ENCODE results near the gene NDUFA11. TPM values are rescaled to one million over a fixed set of nuclear protein-coding genes. Genes with fewer than 3 reads are reported as not detected.

NDUFA11 gene
- total and polyA plus RNA-seq, 2 of the 13 experiments (the other 11 are each of a cell fraction or from before 2014, with no cell fraction given) = 286 to 378 TPM

DNA sequence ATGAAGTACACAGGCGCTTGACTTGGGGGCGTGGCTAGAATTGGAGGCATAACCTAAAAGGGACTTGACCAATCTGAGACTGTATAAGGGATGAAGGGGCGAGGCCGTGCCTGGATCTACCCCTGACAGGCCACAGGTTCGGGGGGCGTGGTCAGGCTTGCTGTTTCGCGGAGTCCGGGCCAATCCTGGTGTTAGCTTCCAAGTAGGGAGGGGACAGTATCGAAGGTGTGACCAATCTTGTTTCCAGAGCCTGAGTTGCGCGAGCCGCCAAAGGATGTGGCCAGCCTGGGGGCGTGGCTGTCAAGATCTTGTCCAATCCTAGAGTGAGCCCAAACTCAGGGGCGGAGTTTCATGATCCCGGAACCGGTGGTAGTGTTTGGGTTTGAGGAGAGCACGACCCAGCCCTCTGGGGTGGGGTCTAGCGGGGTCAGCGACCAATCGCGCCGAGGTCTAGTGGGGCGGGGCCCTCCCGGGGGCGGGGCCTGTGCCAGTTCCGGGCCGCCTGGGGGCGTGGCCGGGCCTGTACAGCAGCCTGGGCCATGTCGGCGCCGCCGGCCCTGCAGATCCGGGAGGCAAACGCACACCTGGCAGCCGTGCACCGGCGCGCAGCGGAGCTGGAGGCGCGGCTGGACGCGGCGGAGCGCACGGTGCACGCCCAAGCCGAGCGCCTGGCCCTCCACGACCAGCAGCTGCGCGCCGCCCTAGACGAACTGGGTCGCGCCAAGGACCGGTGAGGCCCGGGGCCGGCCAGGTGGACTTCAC lies 943 bp upstream of the NDUFA11 start, which contains the start of gene VMAC (continued):
- TF ChIP-seq ZNF773 (CRISPR knock-in tag; IDR thresholded peaks at IDR 0.05; ENCODE audit: borderline replicate concordance) (no peak), THAP11 (CRISPR knock-in tag; IDR thresholded peaks at IDR 0.05) (peak; percentile 57), HOXA3 (CRISPR knock-in tag; IDR thresholded peaks at IDR 0.05) (peak; percentile 55), SPEN (CRISPR knock-in tag; IDR thresholded peaks at IDR 0.05; ENCODE audit: low read depth) (peak; percentile 77), ZFP36 (IDR thresholded peaks at IDR 0.05; ENCODE audit: borderline replicate concordance, low read depth, low read length, partially characterized antibody) (no peak), ZFY (CRISPR knock-in tag; IDR thresholded peaks at IDR 0.05) (peak; percentile 96), MAZ (IDR thresholded peaks at IDR 0.05; ENCODE audit: borderline replicate concordance, low read depth, low read length) (no peak), MAZ (CRISPR knock-in tag; IDR thresholded peaks at IDR 0.05; ENCODE audit: low read depth) (peak; percentile 79), RXRB (CRISPR knock-in tag; IDR thresholded peaks at IDR 0.05; ENCODE audit: borderline replicate concordance) (peak; percentile 24; the same call in 1 of the 2 replicates), ZNF670 (CRISPR knock-in tag; IDR thresholded peaks at IDR 0.05; ENCODE audit: borderline replicate concordance) (no peak), ZNF138 (CRISPR knock-in tag; IDR thresholded peaks at IDR 0.05; ENCODE audit: low read depth) (peak; percentile 66; the same call in 1 of the 2 replicates), RAD21 (CRISPR knock-in tag; IDR thresholded peaks at IDR 0.05) (peak; percentile 71), TARDBP (CRISPR knock-in tag; IDR thresholded peaks at IDR 0.05) (0 out of 2 replicates have a peak, but pooled peaks have one; percentile 35), MTF2 (CRISPR knock-in tag; IDR thresholded peaks at IDR 0.05; ENCODE audit: borderline replicate concordance) (no peak)
- TF ChIP-seq, protein P1, sequence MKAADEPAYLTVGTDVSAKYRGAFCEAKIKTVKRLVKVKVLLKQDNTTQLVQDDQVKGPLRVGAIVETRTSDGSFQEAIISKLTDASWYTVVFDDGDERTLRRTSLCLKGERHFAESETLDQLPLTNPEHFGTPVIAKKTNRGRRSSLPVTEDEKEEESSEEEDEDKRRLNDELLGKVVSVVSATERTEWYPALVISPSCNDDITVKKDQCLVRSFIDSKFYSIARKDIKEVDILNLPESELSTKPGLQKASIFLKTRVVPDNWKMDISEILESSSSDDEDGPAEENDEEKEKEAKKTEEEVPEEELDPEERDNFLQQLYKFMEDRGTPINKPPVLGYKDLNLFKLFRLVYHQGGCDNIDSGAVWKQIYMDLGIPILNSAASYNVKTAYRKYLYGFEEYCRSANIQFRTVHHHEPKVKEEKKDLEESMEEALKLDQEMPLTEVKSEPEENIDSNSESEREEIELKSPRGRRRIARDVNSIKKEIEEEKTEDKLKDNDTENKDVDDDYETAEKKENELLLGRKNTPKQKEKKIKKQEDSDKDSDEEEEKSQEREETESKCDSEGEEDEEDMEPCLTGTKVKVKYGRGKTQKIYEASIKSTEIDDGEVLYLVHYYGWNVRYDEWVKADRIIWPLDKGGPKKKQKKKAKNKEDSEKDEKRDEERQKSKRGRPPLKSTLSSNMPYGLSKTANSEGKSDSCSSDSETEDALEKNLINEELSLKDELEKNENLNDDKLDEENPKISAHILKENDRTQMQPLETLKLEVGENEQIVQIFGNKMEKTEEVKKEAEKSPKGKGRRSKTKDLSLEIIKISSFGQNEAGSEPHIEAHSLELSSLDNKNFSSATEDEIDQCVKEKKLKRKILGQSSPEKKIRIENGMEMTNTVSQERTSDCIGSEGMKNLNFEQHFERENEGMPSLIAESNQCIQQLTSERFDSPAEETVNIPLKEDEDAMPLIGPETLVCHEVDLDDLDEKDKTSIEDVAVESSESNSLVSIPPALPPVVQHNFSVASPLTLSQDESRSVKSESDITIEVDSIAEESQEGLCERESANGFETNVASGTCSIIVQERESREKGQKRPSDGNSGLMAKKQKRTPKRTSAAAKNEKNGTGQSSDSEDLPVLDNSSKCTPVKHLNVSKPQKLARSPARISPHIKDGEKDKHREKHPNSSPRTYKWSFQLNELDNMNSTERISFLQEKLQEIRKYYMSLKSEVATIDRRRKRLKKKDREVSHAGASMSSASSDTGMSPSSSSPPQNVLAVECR (CRISPR knock-in tag; IDR thresholded peaks at IDR 0.05; ENCODE audit: borderline replicate concordance) = peak; percentile 89
- TF ChIP-seq, protein P2, sequence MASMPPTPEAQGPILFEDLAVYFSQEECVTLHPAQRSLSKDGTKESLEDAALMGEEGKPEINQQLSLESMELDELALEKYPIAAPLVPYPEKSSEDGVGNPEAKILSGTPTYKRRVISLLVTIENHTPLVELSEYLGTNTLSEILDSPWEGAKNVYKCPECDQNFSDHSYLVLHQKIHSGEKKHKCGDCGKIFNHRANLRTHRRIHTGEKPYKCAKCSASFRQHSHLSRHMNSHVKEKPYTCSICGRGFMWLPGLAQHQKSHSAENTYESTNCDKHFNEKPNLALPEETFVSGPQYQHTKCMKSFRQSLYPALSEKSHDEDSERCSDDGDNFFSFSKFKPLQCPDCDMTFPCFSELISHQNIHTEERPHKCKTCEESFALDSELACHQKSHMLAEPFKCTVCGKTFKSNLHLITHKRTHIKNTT (CRISPR knock-in tag; IDR thresholded peaks at IDR 0.05) = no peak
- TF ChIP-seq, protein P3, sequence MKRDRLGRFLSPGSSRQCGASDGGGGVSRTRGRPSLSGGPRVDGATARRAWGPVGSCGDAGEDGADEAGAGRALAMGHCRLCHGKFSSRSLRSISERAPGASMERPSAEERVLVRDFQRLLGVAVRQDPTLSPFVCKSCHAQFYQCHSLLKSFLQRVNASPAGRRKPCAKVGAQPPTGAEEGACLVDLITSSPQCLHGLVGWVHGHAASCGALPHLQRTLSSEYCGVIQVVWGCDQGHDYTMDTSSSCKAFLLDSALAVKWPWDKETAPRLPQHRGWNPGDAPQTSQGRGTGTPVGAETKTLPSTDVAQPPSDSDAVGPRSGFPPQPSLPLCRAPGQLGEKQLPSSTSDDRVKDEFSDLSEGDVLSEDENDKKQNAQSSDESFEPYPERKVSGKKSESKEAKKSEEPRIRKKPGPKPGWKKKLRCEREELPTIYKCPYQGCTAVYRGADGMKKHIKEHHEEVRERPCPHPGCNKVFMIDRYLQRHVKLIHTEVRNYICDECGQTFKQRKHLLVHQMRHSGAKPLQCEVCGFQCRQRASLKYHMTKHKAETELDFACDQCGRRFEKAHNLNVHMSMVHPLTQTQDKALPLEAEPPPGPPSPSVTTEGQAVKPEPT (CRISPR knock-in tag; IDR thresholded peaks at IDR 0.05; ENCODE audit: low read depth) = 0 out of 2 replicates have a peak, but pooled peaks have one; percentile 62
- TF ChIP-seq, protein P4, sequence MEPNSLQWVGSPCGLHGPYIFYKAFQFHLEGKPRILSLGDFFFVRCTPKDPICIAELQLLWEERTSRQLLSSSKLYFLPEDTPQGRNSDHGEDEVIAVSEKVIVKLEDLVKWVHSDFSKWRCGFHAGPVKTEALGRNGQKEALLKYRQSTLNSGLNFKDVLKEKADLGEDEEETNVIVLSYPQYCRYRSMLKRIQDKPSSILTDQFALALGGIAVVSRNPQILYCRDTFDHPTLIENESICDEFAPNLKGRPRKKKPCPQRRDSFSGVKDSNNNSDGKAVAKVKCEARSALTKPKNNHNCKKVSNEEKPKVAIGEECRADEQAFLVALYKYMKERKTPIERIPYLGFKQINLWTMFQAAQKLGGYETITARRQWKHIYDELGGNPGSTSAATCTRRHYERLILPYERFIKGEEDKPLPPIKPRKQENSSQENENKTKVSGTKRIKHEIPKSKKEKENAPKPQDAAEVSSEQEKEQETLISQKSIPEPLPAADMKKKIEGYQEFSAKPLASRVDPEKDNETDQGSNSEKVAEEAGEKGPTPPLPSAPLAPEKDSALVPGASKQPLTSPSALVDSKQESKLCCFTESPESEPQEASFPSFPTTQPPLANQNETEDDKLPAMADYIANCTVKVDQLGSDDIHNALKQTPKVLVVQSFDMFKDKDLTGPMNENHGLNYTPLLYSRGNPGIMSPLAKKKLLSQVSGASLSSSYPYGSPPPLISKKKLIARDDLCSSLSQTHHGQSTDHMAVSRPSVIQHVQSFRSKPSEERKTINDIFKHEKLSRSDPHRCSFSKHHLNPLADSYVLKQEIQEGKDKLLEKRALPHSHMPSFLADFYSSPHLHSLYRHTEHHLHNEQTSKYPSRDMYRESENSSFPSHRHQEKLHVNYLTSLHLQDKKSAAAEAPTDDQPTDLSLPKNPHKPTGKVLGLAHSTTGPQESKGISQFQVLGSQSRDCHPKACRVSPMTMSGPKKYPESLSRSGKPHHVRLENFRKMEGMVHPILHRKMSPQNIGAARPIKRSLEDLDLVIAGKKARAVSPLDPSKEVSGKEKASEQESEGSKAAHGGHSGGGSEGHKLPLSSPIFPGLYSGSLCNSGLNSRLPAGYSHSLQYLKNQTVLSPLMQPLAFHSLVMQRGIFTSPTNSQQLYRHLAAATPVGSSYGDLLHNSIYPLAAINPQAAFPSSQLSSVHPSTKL (CRISPR knock-in tag; IDR thresholded peaks at IDR 0.05) = no peak
